ENCODE data around the gene BEST2.

Gene BEST2

DNA sequence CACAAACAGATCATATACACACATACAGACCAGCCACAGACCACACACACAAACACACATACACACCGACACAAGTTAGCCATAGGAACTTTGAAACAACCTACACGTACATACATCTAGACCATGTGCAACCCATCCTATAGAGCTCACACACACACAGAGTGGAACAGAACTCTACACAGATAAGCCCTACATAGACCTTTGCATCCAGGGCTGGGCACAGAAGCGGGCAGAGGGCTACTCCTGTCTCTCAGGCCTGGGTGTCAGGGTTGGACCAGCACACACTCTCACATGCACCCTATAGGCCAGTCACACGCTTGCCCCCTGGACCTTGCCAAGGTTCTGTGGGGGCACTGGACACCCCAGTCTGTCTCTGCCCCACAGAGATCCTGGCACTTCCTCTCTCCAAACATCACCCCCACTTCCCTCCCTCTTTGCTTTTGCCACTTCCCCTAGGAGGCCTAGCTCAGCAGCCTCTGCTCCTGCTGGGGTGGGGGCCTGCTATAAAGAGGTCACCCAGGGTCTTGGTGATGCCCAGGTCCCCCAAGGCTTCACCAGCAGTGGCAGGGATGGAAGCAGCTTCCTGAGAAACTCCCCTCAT is 33.9 kb downstream of the BEST2 start:
- H3K27ac Mint-ChIP-seq = no peak overlapping the region

GRCh38 chr19:12786141-12786870 is 34.7 kb downstream of the BEST2 start:
- Mint-ChIP-seq H3K27ac (peak overlapping the region in 2 of 3 experiments; percentile 44 to 100), H3K36me3 (ENCODE audit: low read depth) (no peaks in the 10 kb centered on the region), H3K9me3 (no peaks in the 10 kb centered on the region), H3K4me3 (no peak overlapping the region), H3K27me3 (ENCODE audit: low read depth) (no peaks in the 10 kb centered on the region), H3K4me1 (peaks cover 35% of the 10 kb centered on the region)
- TF ChIP-seq CTCF (IDR thresholded peaks at IDR 0.05; ENCODE audit: unreplicated experiment in 3 of 3) = no peak

More for the DNA sequence above, 33.9 kb downstream of the BEST2 start:
- Mint-ChIP-seq H3K27me3 (ENCODE audit: low read depth) (no peaks in the 10 kb centered on the region), H3K9me3 (no peaks in the 10 kb centered on the region), H3K4me3 (no peak overlapping the region), H3K4me1 (peaks cover 29% of the 10 kb centered on the region), H3K36me3 (ENCODE audit: low read depth) (no peaks in the 10 kb centered on the region)
- no peak for TF ChIP-seq CTCF (IDR thresholded peaks at IDR 0.05; ENCODE audit: unreplicated experiment in 3 of 3)

GRCh38 chr19:12786952-12787351 is 35.4 kb downstream of the BEST2 start:
- no peaks in the 10 kb centered on the region for H3K27me3 Mint-ChIP-seq (ENCODE audit: low read depth)
- no peaks in the 10 kb centered on the region for H3K9me3 Mint-ChIP-seq
- no peak overlapping the region for H3K4me3 Mint-ChIP-seq
- H3K36me3 Mint-ChIP-seq (ENCODE audit: low read depth) = no peaks in the 10 kb centered on the region
- H3K27ac Mint-ChIP-seq = peak overlapping the region; percentile 68 to 100 (median 99)
- H3K4me1 Mint-ChIP-seq = peaks cover 34% of the 10 kb centered on the region
- no peak for TF ChIP-seq CTCF (IDR thresholded peaks at IDR 0.05; ENCODE audit: unreplicated experiment in 3 of 3)

GRCh38 chr19:12787458-12787857 is 35.9 kb downstream of the BEST2 start:
- peak overlapping the region; percentile 68 to 100 (median 99) for H3K27ac Mint-ChIP-seq
- H3K9me3 Mint-ChIP-seq = no peaks in the 10 kb centered on the region
- no peak overlapping the region for H3K4me3 Mint-ChIP-seq
- no peaks in the 10 kb centered on the region for H3K27me3 Mint-ChIP-seq (ENCODE audit: low read depth)
- H3K4me1 Mint-ChIP-seq = peaks cover 30% of the 10 kb centered on the region
- TF ChIP-seq CTCF (IDR thresholded peaks at IDR 0.05; ENCODE audit: unreplicated experiment in 3 of 3) = no peak
- no peaks in the 10 kb centered on the region for H3K36me3 Mint-ChIP-seq (ENCODE audit: low read depth)

DNA sequence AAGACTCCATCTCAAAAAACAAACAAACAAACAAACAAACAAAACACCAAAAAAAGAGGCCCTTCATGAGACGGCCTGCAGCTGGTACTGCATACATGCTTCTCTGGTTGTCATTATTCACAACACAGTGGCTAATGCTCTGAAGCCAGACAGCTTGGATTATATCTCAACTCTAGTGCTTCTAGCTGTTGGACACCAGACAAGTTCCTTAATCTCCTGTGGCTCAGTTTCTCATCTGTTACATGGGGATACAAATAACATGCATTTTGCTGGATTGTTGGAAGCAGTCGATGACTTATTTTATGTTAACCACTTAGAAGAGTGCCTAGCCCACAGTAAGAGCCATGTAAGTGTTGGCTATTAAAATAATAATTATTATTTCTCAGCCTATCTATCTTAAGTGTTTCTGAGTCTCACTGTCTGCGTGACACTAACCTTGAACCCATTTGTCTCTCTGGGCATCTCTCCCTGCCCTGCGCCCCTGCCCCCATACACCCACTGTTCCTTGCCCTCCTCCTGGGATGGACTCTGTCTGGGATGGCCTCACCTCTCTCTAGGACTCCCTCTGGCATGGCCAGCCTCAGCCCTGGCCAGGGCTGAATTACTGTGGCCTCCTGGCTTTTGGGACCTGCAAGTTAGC is 36.6 kb downstream of the BEST2 start:
- no peak for TF ChIP-seq CTCF (IDR thresholded peaks at IDR 0.05; ENCODE audit: unreplicated experiment in 3 of 3)
- Mint-ChIP-seq H3K36me3 (ENCODE audit: low read depth) (no peaks in the 10 kb centered on the region), H3K4me3 (peak overlapping the region; percentile 82 to 88 (median 86)), H3K9me3 (no peaks in the 10 kb centered on the region), H3K27ac (peak overlapping the region; percentile 99 to 100 (median 99)), H3K27me3 (ENCODE audit: low read depth) (no peaks in the 10 kb centered on the region), H3K4me1 (peaks cover 30% of the 10 kb centered on the region)

Data from nephron (organoid).